HCT116 (cell line): ENCODE measurements around the gene SNCAIP. TPM values are rescaled to one million over a fixed set of nuclear protein-coding genes. Genes with fewer than 3 reads are reported as not detected.

Experiments
- ATAC-seq: fragments of 200-7000 bp; cut with Tn5 transposase; 2 replicates; pipeline ENCODE4 v1.9.1; 2020; ENCODE audit warnings: mild to moderate bottlenecking, moderate library complexity
- BruUV-seq: library from RNA; stranded (reverse); fragments of 400-500 nt; replicated peaks from 2 replicates; lab custom pipeline; 2021; lab: Mats Ljungman, UMichigan
- CTCF ChIA-PET: fragments of 300-600 bp; sonication (Branson Sonifier 250); formaldehyde crosslinking; loops from one replicate; lab custom pipeline; 2021; ENCODE audit warnings: antibody characterized with exemption; lab: Charles Lee
- POLR2A ChIA-PET: fragments of 300-600, 350-600 bp; sonication (Branson Sonifier 250); formaldehyde crosslinking; loops from one replicate; lab custom pipeline; 2021; ENCODE audit warnings: antibody characterized with exemption; lab: Charles Lee
- RAD21 ChIA-PET, 2 experiments: fragments of 300-600 bp; sonication (Branson Sonifier 250); formaldehyde crosslinking; loops; one replicate each; lab custom pipeline; 2023; ENCODE audit warnings: low total read pairs in 2 of 2; ENCODE audit not compliant: uncharacterized antibody in 2 of 2, unreplicated experiment in 2 of 2, low non-redundant PET in 1 of 2; lab: Charles Lee
- DNase-seq: peaks from one replicate; pipeline ENCODE4 v3.0.0-alpha.2; 2010; ENCODE audit warnings: low read depth, low spot score
- H2AFZ ChIP-seq: fragments of 200-600 bp; shearing (Covaris generic), sonication (generic); 2 replicates; pipeline ENCODE4 v1.6.1; 2017; ENCODE audit warnings: low read depth, mixed run types, mixed read lengths, antibody characterized with exemption, low read length; ENCODE audit not compliant: poor library complexity, severe bottlenecking
- H3K27ac ChIP-seq: 2 replicates; pipeline ENCODE4 v1.5.1; 2012; ENCODE audit warnings: low read depth, low read length
- H3K27me3 ChIP-seq: fragments of 200-600 bp; sonication (generic); 2 replicates; pipeline ENCODE4 v1.6.1; 2016; ENCODE audit warnings: mixed run types, low read length, mixed read lengths; ENCODE audit not compliant: insufficient read depth
- H3K36me3 ChIP-seq, 2 experiments: fragments of 200-500 bp in 1 of 2; fragments of 200-600 bp in 1 of 2; sonication (Bioruptor generic) in 1 of 2; sonication (generic) in 1 of 2; 2 replicates each; pipeline versions ENCODE4 v1.5.1 to v1.6.1; 2014 to 2016; ENCODE audit warnings: low read length in 2 of 2, inconsistent platforms in 1 of 2, mixed read lengths in 1 of 2, mixed run types in 1 of 2; ENCODE audit not compliant: insufficient read depth in 2 of 2, control insufficient read depth in 1 of 2
- H3K4me1 ChIP-seq, 2 experiments: fragments of 200-600 bp in 1 of 2; sonication (generic) in 1 of 2; 2 replicates each; pipeline versions ENCODE4 v1.5.1 to v1.6.1; 2012 to 2017; ENCODE audit warnings: low read length in 2 of 2, inconsistent platforms in 1 of 2, mild to moderate bottlenecking in 1 of 2, mixed read lengths in 1 of 2, mixed run types in 1 of 2, moderate library complexity in 1 of 2; ENCODE audit not compliant: insufficient read depth in 2 of 2, control insufficient read depth in 1 of 2
- H3K4me2 ChIP-seq: fragments of 200-600 bp; sonication (generic); 2 replicates; pipeline ENCODE4 v1.6.1; 2017; ENCODE audit warnings: mixed run types, low read length, mixed read lengths
- H3K4me3 ChIP-seq, 2 experiments: fragments of 200-600 bp in 1 of 2; sonication (generic) in 1 of 2; replicated peaks in 1 of 2; 2 replicates each; pipeline ENCODE4 v1.5.1; 2011 to 2016; ENCODE audit warnings: low read length in 2 of 2, control low read depth in 1 of 2, low read depth in 1 of 2, mild to moderate bottlenecking in 1 of 2, mixed read lengths in 1 of 2, mixed run types in 1 of 2
- H3K79me2 ChIP-seq: fragments of 200-600 bp; sonication (generic); 2 replicates; pipeline ENCODE4 v1.6.1; 2017; ENCODE audit warnings: mild to moderate bottlenecking, mixed run types, low read length, moderate library complexity, mixed read lengths; ENCODE audit not compliant: insufficient read depth
- H3K9ac ChIP-seq: fragments of 200-600 bp; sonication (generic); 2 replicates; pipeline ENCODE4 v1.6.1; 2016; ENCODE audit warnings: low read length, mixed read lengths
- H3K9me2 ChIP-seq: fragments of 200-600 bp; sonication (generic), shearing (Covaris generic); 2 replicates; pipeline ENCODE4 v1.6.1; 2017; ENCODE audit warnings: mixed run types, mild to moderate bottlenecking, moderate library complexity; ENCODE audit not compliant: insufficient read depth
- H3K9me3 ChIP-seq, 2 experiments: fragments of 200-500 bp in 1 of 2; fragments of 200-600 bp in 1 of 2; sonication (Bioruptor generic) in 1 of 2; sonication (generic) in 1 of 2; 2 replicates each; pipeline ENCODE4 v1.6.1; 2014 to 2017; ENCODE audit warnings: low read length in 2 of 2, mixed read lengths in 2 of 2, inconsistent platforms in 1 of 2, low read depth in 1 of 2, mild to moderate bottlenecking in 1 of 2, mixed run types in 1 of 2, moderate library complexity in 1 of 2; ENCODE audit not compliant: control insufficient read depth in 1 of 2, insufficient read depth in 1 of 2
- H4K20me1 ChIP-seq: fragments of 200-600 bp; sonication (generic), shearing (Covaris generic); 2 replicates; pipeline ENCODE4 v1.6.1; 2017; ENCODE audit warnings: mixed run types, mild to moderate bottlenecking, moderate library complexity; ENCODE audit not compliant: insufficient read depth
- ATF3 ChIP-seq: IDR thresholded peaks from 2 replicates; pipeline ENCODE4 v1.6.1; 2012
- CEBPB ChIP-seq: IDR thresholded peaks from 2 replicates; pipeline ENCODE4 v1.6.1; 2012; ENCODE audit warnings: low read depth
- EGR1 ChIP-seq: IDR thresholded peaks from 2 replicates; pipeline ENCODE4 v1.6.1; 2012; ENCODE audit warnings: low read depth
- EZH2 ChIP-seq: fragments of 200-600 bp; sonication (generic); IDR thresholded peaks from 2 replicates; pipeline ENCODE4 v1.6.1; 2017; ENCODE audit warnings: antibody characterized with exemption, mixed run types
- EZH2phosphoT487 ChIP-seq: fragments of 200-600 bp; IDR thresholded peaks from 2 replicates; pipeline ENCODE4 v1.6.1; 2018; ENCODE audit warnings: antibody characterized with exemption, borderline replicate concordance
- FOSL1 ChIP-seq: IDR thresholded peaks from 2 replicates; pipeline ENCODE4 v1.6.1; 2012; ENCODE audit warnings: low read depth
- POLR2A ChIP-seq: IDR thresholded peaks from 2 replicates; pipeline ENCODE4 v1.7.0; 2011; ENCODE audit warnings: borderline replicate concordance; ENCODE audit not compliant: insufficient read depth, insufficient read length; ENCODE audit errors: extremely low read depth
- POLR2AphosphoS5 ChIP-seq: IDR thresholded peaks from 2 replicates; pipeline ENCODE4 v1.6.1; 2011; ENCODE audit warnings: mild to moderate bottlenecking, low read depth, low read length, moderate library complexity
- RAD21 ChIP-seq: IDR thresholded peaks from 2 replicates; pipeline ENCODE4 v1.6.1; 2012; ENCODE audit warnings: low read depth, mild to moderate bottlenecking
- SIN3A ChIP-seq: IDR thresholded peaks from 2 replicates; pipeline ENCODE4 v1.6.1; 2012; ENCODE audit warnings: low read depth
- SRF ChIP-seq: IDR thresholded peaks from 2 replicates; pipeline ENCODE4 v1.6.1; 2012; ENCODE audit warnings: low read depth
- TCF7L2 ChIP-seq: IDR thresholded peaks from 2 replicates; pipeline ENCODE4 v1.7.0; 2011; ENCODE audit warnings: borderline replicate concordance, inconsistent platforms; ENCODE audit not compliant: insufficient read depth, insufficient read length; ENCODE audit errors: extremely low read depth
- ZFX ChIP-seq: fragments of 450-650 bp; IDR thresholded peaks from 2 replicates; pipeline ENCODE4 v1.6.1; 2017
- ZNF274 ChIP-seq: fragments of 200-500 bp; sonication (Bioruptor generic); IDR thresholded peaks from 2 replicates; pipeline ENCODE4 v1.6.1; 2014; ENCODE audit warnings: mild to moderate bottlenecking, low read depth, low read length, inconsistent platforms
- intact Hi-C: fragments of 100-400 bp; cut with micrococcal nuclease; formaldehyde crosslinking; loops from 2 replicates; pipeline ENCODE4 v1.10.0; 2022
- total RNA-seq: library from RNA; stranded (reverse); gene quantifications from one replicate; pipeline ENCODE4 v1.2.1, GENCODE V29; 2021; ENCODE audit not compliant: unreplicated experiment
- TF ChIP-seq, protein P1 (sequence below): IDR thresholded peaks from 2 replicates; pipeline ENCODE4 v1.6.1; 2012; ENCODE audit warnings: low read depth
- TF ChIP-seq, protein P2 (sequence below): IDR thresholded peaks from 2 replicates; pipeline ENCODE4 v1.6.1; 2012
- TF ChIP-seq, protein P3 (sequence below): IDR thresholded peaks from 2 replicates; pipeline ENCODE4 v1.6.1; 2011; ENCODE audit warnings: mild to moderate bottlenecking, low read length, moderate library complexity; ENCODE audit not compliant: insufficient replicate concordance; ENCODE audit errors: extremely low read depth

SNCAIP gene
- total RNA-seq, 1 experiment from 2014 or later = not detected

DNA sequence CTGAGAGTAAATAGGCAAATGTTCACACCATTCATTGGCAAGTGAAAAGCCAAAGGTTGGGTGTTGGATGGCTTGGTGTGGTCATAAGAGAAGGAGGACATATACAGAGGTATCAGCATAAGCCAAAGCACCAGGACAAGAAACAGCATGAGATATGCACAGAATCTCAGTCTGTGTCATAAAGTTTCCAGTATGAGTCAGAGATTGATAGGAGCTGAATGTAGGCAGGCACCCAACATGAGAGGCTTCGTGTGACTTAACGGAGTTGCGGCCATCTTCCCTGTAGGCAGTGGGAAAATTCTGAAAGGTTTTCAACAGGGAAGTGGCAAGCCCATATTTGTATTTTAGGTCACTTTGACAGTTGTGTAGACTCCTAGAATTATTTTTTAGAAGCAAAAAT is 54.5 kb downstream of the SNCAIP start:
- no peak overlapping the region for H2AFZ ChIP-seq
- no TSS peak for BruUV-seq
- no peaks in the 10 kb centered on the region for H3K4me1 ChIP-seq
- DNase-seq (no peak), ATAC-seq (no peak)
- H3K4me3 ChIP-seq = no peak overlapping the region
- no peak overlapping the region for H3K9ac ChIP-seq
- H3K27me3 ChIP-seq = no peaks in the 10 kb centered on the region
- intact Hi-C loops = no loop called here
- ChIA-PET POLR2A (no interaction called here), CTCF (no interaction called here), RAD21 (no interaction called here)
- H3K9me3 ChIP-seq = no peaks in the 10 kb centered on the region
- no peaks in the 10 kb centered on the region for H4K20me1 ChIP-seq
- no peak overlapping the region for H3K4me2 ChIP-seq
- H3K79me2 ChIP-seq = no peaks in the 10 kb centered on the region
- TF ChIP-seq ATF3 (no peak), EZH2phosphoT487 (no peak), ZFX (no peak), FOSL1 (no peak), POLR2AphosphoS5 (no peak), EZH2 (no peak), TCF7L2 (no peak), CEBPB (no peak), ZNF274 (no peak), SRF (no peak), RAD21 (no peak), SIN3A (no peak), EGR1 (no peak), POLR2A (no peak)
- TF ChIP-seq, protein P1, sequence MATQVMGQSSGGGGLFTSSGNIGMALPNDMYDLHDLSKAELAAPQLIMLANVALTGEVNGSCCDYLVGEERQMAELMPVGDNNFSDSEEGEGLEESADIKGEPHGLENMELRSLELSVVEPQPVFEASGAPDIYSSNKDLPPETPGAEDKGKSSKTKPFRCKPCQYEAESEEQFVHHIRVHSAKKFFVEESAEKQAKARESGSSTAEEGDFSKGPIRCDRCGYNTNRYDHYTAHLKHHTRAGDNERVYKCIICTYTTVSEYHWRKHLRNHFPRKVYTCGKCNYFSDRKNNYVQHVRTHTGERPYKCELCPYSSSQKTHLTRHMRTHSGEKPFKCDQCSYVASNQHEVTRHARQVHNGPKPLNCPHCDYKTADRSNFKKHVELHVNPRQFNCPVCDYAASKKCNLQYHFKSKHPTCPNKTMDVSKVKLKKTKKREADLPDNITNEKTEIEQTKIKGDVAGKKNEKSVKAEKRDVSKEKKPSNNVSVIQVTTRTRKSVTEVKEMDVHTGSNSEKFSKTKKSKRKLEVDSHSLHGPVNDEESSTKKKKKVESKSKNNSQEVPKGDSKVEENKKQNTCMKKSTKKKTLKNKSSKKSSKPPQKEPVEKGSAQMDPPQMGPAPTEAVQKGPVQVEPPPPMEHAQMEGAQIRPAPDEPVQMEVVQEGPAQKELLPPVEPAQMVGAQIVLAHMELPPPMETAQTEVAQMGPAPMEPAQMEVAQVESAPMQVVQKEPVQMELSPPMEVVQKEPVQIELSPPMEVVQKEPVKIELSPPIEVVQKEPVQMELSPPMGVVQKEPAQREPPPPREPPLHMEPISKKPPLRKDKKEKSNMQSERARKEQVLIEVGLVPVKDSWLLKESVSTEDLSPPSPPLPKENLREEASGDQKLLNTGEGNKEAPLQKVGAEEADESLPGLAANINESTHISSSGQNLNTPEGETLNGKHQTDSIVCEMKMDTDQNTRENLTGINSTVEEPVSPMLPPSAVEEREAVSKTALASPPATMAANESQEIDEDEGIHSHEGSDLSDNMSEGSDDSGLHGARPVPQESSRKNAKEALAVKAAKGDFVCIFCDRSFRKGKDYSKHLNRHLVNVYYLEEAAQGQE = no peak
- TF ChIP-seq, protein P2, sequence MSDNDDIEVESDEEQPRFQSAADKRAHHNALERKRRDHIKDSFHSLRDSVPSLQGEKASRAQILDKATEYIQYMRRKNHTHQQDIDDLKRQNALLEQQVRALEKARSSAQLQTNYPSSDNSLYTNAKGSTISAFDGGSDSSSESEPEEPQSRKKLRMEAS = no peak
- TF ChIP-seq, protein P3, sequence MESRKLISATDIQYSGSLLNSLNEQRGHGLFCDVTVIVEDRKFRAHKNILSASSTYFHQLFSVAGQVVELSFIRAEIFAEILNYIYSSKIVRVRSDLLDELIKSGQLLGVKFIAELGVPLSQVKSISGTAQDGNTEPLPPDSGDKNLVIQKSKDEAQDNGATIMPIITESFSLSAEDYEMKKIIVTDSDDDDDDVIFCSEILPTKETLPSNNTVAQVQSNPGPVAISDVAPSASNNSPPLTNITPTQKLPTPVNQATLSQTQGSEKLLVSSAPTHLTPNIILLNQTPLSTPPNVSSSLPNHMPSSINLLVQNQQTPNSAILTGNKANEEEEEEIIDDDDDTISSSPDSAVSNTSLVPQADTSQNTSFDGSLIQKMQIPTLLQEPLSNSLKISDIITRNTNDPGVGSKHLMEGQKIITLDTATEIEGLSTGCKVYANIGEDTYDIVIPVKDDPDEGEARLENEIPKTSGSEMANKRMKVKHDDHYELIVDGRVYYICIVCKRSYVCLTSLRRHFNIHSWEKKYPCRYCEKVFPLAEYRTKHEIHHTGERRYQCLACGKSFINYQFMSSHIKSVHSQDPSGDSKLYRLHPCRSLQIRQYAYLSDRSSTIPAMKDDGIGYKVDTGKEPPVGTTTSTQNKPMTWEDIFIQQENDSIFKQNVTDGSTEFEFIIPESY = no peak
- no peaks in the 10 kb centered on the region for H3K9me2 ChIP-seq
- no peak overlapping the region for H3K27ac ChIP-seq
- H3K36me3 ChIP-seq = no peaks in the 10 kb centered on the region
